HG03064 (cell line): Measurements from ENCODE around the gene HGFAC.

Source experiments
- ATAC-seq: cut with Tn5 transposase; IDR thresholded peaks from one replicate; pipeline ENCODE4 v1.9.1; 2021; ENCODE audit warnings: low read depth; ENCODE audit not compliant: unreplicated experiment

The HGFAC gene

DNA sequence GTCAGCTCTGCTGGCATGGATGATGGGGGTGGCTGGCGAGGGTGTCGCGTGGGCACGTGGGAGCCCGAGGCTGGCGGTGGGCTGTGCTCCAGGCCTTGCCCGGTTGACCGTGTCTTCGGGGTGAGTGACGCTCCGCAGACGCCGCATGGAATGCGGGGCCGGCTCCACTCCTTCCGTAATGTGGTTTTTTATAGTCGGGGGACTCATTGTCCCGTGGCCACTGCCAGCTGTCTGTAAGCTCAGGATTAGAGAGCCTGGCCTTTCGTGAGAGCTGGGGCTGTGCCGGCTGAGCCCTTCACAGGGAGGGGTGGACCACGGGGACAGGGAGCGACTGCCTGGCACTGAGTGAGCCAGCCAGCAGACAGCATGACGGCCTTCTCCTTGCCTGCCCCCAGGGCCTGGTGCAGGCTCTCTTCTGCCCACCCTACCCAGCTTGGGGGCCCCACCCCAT lies 41.7 kb downstream of the HGFAC start:
- ATAC-seq, result no peak

DNA sequence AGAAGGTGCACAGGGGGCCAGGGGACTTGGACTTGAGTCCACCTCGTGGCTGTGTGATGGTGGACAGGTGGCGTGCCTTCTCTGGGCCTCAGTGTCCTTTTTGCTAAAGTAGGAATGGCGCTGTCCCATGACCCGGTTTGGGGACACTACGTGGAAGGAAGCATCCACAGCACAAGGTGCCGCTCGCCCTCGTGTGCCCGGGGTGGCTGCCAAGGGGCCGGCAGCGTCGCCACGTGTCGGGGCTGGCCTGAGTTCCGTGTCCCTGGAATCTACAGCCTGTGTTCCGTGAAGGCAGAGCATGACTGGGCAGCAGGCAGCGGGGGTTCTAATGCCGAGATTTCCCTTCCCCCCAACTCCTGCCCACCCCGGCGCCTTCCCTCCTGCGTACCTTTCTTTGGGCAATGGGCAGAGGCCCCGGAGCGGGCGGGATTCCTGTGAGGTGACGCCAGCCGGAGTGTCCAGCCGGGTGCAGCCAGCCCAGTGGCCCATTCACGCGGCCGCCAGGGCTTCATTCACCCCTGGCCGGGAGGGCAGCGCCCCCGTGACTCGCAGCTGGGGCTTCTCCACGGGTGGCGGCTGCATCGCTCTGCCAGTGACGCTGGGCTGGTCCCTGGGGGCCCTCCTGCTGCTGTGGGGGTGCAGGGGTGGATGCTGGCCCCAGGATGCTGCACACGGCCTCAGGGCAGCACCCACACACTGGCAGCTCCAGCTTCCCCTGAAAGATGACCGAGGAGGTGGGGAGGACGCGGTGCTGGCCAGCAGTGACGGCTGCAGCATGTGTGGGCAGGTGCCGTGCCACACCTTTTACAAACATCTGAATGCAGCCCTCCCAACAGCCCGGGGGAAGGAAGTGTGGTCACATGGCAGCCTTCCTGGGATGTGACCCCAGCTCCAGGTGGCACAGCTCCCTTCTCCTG lies 42.5 kb downstream of the HGFAC start:
- no peak for ATAC-seq

GRCh38 chr4:3485011-3485791 lies 43.4 kb downstream of the HGFAC start:
- ATAC-seq, result no peak

- ATAC-seq, result no peak
These were observed 44.2 kb downstream of the HGFAC start for GRCh38 chr4:3485886-3486540.

DNA sequence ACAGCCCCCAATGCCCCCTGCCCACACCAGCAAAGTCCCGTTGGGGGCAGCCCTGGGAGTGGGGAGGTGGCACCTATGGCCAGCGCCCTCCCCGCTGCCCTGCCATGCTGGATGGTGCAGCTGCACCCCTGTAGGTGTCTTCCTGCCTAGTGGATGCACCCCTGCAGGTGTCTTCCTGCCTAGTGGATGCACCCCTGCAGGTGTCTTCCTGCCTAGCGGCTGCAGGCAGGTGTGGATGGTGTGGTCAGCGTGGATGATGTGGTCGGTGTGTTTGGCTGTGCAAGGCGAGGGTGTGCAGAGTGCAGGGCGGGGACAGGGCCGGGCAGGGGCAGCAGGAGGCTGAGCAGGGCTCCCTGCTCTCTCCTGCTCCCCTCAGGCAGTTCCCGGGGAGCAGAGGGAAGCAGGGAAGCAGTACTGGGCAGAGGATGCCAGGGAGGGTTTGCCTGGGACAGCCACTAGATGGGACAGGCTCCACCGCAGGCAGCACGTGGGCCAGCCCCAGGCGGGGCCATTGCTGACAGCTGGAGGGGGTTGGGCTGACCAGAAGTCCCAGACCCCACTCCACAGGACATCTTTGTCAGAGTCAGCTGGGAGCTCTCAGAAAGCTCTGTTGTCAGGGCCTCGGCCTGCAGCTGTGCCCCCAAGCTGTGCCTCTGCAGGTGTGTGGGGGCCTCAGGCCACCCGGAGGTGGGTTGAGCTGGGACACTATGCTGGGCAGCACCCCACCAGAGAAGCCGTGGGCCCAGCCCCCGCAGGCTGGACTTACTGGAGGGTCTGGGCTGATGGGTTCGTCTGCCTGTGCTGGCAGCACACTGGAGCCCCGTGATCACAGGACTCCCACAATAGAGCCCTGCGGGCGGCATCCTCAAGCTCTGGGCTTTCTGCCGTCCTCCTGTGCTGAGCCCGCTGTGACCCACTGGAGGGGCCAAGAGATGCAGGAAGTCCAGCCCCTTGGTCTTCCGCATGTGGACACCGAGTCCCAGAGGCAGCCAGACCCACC lies 45.1 kb downstream of the HGFAC start:
- ATAC-seq, result no peak

DNA sequence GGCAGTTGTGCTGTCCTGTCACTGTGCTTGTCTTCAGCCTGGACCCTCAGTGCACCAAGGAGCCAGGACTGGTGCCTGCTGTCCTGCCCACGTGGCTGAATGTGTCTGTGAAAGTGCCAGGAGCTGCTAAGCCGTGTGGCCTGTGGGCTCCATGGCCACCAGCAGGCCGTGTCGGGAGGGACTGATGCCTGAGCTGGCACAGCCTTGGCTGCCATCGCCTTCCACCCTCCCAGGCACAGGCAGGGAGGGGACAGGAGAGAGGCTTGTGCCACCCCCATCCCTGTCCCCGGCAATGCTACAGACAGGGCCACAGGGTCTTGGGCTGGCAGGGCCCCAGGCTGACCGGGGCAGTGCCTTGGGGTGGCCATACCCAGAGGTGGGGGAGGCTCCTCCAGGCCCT lies 46.1 kb downstream of the HGFAC start:
- no peak for ATAC-seq

- no peak for ATAC-seq
These were observed 47.1 kb downstream of the HGFAC start for GRCh38 chr4:3488820-3489219.

GRCh38 chr4:3489451-3489962 lies 47.7 kb downstream of the HGFAC start:
- ATAC-seq, result no peak

DNA sequence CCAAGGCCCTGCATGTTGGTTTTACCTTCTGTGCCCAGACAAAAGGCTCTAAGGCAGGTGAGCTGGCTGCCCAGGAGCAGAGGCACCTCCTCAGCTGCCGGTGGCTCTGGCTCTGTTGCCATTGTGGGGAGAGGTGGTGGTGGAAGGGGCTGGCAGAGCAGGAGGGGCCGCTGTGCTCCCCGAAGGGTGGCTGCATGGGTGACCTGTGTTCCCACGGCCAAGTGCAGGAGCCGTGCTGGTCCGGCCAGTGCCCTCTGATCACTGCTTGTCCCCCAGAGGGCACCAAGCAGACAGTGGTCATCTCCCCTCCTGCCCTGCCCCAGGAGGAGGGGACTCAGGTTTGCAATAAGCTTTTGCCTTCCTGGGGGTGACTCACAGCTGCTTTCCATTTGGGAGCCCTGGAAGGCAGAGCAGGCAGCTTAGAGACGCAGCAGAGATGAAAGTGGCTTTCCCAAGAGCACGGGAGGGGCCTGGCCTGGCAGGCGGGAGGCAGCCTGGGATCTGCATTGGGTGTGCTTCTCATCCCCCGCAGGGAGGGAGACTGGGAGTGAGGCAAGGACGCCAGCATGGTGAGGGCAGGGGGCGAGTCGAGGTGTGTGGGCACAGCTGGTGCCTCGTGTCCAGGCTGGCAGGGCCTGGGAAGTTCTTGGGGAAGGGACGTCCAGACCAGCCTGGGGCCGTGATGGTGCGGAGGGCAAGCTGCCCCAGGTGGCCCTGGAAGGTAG lies 50.1 kb downstream of the HGFAC start:
- ATAC-seq, result no peak

GRCh38 chr4:3492741-3493719 lies 51.3 kb downstream of the HGFAC start:
- no peak for ATAC-seq

DNA sequence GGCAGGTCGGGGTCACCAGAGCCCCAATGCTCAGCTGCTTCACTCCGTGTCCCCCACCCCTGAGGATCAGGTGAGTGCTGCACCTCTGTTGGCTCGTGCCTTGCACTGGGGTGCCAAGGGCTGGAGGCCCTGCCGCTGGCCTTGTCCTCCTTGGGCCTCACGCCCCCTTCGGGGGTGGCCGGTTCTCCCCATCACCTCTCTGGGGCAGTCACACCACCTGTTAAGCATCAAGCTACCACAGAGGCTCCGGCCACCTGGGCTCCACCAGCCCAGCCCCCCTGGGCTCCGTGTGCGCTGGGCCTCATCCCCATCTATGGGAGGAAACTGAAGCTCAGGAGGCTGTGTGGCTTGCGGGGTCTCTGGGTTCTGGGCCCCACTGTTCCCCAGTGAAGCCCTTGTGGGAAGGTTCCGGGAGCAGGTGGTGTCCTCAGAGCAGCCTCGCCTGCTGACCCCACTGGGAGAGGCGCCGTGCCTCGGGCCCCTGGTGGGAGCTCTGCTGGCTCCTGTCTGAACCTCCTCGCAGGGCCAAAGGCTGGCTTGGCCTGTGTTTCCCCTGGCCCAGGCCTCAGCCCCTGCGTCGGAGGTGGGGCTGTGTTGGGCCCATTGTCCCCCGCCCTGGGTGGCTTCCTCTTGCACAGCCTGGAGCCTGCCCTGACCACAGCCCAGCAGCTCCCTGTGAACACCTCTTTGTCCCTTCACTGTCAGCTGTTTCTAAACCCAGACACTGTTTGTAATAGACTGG lies 52.1 kb downstream of the HGFAC start:
- ATAC-seq, result no peak

DNA sequence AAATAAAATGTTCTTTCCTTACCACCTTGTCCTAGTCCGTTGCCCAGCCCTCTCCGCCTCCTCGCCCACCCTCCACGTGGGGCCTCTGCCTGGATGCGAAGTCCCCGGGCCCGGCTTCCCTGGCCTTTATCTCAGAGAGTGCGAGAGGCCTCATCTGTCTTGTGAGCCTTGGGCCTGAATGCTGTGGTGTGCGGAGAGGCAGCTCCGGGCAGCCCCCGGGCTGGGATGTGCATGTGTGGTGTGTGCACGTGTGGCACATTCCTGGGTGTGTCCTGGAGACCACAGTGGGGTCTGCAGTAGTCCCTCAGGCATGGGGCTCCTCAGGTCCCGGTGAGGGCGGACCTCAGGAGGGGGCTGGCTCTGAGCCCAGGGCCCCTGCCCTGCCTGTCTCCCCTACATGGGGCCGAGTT lies 52.7 kb downstream of the HGFAC start:
- no peak for ATAC-seq

GRCh38 chr4:3495204-3495975 lies 53.6 kb downstream of the HGFAC start:
- ATAC-seq, result no peak

GRCh38 chr4:3496021-3496420 lies 54.3 kb downstream of the HGFAC start:
- no peak for ATAC-seq

GRCh38 chr4:3497095-3497494 lies 55.3 kb downstream of the HGFAC start:
- ATAC-seq, result no peak
